ENCODE data around the gene UBASH3B.

DNA sequence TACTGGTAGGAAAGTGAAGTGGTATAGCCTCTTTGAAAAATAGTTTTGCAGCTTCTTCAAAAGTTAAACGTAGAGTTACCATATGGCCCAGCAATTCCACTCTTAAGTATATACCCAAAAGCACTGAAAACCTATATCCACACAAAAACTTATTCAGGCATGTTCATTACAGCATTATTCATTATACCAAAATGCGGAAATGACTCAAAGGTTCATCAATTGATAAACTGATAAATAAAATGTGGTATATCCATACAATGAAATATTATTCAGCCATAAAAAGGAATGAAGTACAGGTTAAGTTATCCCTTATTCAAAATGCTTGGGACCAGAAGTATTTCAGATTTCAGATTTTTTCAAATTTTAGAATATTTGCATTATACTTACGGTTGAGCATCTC is 35.8 kb upstream of the UBASH3B start:
- TF ChIP-seq POLR2A (IDR thresholded peaks at IDR 0.05) (no peak), EP300 (IDR thresholded peaks at IDR 0.05) (no peak)
